Activated CD4-positive, alpha-beta T cell treated with anti-CD3 and anti-CD28 coated beads, Interleukin-2, amount 50 U/mL, for 48 hours (primary cell): ENCODE data around the gene ENTPD5.
"Not testable (repeated sequence)": the region's sequence is repeated elsewhere in the genome, so short reads cannot be mapped to it uniquely, and the experiment has no call there.

Experiments
- DNase-seq, 2 experiments: peaks; one replicate each; pipeline ENCODE4 v3.0.0-alpha.2; 2020

Gene ENTPD5

DNA sequence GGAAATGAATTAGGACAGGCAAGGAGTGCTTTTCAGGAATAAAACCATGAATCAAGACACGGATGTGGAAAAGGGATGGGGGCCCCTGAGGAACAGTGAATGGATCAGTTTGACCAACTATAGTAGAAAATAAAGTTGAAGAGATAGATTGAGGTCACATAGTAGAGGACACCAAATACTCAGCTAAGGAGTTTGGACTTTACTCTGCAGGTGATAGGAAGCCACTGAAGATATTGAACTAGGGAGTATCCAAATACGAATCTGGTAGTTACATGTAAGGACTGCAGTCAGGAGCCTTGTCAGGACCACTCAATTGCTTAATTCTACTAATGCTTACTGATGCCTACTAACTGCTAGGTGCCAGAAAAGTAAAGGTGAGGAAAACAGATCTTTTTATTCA, 20.4 kb downstream of the ENTPD5 start:
- DNase-seq: no peak

DNA sequence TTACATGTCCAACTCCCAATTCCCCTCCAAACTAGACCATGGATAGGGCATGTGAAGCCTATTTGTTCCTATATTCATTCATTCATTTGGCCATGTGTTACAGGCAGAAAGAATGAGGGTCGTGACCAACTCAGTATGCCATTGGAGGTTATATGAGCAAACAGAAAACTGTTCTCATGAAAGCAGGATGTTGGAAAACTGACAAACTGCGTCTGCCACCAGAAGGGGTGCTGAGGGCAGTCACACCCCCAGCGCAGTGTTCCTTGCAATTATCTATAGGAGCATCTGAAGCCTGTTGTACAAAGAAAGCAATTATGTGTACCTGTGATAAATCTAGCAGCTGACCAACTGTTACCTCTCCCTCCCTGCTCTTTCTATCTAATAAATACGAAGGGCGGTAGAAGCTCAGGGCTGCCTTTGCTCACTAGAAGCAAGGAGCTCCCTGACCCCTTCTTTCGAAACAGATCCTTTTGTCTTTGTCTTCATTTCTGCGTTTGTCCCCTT, 21.1 kb downstream of the ENTPD5 start:
- DNase-seq: no peak

DNA sequence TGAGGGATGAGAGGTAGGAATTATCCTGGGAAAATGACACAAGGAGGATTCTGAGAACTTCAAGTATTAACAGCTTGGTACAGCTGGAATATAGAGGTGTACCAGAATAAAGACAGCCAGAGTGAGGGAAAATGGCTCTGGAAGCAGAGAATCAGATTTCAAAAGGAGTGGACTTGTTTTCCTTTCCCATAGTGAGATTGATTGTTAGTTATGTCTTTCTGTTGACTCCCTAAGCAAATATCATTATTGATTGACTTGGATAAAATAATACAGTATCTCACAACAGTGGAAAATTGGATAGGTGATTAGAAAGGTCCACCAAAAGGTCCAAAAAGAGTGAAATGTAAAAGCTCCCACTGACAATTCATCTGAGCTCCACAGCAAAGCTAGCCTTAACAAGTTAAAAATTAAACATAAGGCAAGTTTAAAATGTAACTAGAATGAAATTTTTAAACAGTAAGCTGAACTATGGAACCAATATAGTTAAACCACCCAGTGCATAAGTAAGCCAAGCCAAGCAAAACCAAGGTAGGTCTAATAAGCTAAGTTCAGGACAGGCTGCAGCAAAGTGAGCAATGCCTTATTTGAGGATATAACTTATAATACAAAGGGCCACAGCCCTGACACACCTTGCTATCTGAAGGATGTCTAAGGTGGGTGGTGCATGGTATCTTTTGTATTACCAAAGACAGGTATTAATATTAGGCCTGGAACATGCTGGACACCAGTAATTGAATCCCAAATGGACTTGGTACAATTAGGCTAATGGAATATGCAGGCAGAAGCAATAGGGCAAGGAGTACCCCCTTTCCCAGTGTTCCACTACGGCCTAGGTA, 21.8 kb downstream of the ENTPD5 start:
- no peak for DNase-seq

DNA sequence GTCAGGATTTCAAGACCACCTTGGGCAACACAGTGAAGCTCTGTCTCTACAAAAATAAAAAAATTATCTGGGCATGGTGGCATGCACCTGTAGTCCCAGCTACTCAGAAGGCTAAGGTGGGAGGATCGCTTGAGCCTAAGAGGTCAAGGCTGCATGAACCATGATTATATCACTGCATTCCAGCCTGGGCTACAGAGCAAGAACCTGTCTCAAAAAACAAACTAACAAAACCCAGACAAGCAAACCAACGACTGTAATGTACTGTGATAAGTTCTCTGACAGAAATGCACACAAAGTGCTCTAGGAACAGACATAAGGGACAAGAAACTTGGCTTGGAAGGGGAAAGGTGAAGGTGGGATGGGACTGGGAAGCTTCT, 22.4 kb downstream of the ENTPD5 start:
- DNase-seq: no peak

DNA sequence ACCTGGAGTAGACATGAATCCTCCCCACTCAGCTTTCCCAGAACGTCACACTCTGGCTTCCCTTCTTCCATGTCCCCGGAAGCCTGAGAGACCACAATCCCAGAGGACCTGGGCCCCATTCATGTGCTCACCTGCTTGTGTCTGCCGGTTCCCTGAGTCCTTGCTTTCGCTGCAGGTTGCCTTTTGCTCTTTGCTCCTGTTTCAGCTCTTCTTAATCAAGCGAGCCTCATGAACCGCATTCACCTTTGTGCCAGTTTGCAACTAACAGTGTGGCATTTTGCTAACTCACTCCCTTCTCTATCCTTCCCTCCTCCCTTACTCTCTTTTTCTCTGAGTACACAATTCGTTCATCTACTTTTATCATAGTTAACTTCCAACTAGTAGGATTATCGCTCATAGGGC, 23.1 kb downstream of the ENTPD5 start:
- no peak for DNase-seq

DNA sequence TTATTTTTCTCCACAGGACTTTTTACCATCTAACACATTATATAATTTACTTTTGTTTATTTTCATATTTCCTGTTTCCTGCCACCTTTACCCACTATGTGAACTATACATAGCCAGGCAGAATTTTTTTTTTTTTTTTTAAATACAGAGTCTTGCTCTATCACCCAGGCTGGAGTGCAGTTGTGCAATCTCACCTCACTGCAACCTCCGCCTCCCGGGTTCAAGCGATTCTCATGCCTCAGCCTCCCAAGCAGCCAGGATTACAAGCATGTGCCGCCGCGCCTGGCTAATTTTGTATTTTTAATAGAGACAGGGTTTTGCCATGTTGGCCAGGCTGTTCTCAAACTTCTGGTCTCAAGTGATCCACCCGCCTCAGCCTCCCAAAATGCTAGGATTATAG, 24.2 kb downstream of the ENTPD5 start:
- not testable (repeated sequence) for DNase-seq

DNA sequence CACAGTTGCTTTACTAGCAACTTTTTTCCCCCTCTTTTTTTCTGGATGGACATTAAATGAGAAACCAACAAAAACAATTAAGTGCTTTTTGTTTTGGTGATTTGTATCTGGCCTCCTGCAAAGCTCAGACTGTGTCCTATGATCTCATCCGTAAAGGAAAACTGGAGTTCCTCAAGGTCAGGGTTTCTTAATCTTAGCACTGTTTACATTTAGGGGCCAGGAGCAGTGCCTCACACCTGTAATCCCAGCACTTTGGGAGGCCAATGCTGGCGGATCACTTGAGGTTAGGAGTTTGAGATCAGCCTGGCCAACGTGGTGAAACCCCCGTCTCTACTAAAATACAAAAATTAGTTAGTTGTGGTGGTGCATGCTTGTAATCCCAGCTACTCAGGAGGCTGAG, 28.0 kb downstream of the ENTPD5 start:
- DNase-seq: no peak

DNA sequence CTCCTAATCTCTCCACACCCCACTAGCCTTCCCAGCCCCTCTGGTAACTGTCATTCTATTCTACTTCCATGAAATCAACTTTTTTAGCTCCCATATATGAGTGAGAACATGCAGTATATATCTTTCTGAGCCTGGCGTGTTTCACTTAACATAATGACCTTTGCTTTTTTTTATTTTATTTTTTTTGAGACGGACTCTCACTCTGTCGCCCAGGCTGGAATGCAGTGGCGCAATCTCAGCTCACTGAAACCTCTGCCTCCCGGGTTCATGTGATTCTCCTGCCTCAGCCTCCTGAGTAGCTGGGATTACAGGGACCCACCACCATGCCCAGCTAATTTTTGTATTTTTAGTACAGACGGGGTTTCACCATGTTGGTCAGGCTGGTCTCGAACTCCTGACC, 30.4 kb downstream of the ENTPD5 start:
- DNase-seq: not testable (repeated sequence)

DNA sequence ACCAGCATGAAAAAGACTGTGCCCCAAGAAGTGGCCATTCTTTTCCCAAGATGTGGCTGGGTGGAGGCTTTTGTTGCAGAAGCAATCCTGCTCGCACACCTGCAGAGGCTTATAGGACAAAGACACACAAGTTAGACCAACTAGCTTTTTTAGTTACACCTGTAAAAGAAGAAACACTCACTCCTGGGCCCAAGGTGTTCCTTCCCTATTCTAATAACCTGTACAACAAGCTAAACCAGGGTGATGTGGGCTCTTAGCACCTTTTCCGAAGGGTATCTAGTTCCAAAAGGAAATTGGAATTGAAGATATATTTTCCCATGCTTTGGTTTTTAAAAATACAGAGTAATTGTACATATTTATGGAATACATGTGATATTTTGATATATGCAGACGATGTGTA, 31.0 kb downstream of the ENTPD5 start:
- DNase-seq: no peak

DNA sequence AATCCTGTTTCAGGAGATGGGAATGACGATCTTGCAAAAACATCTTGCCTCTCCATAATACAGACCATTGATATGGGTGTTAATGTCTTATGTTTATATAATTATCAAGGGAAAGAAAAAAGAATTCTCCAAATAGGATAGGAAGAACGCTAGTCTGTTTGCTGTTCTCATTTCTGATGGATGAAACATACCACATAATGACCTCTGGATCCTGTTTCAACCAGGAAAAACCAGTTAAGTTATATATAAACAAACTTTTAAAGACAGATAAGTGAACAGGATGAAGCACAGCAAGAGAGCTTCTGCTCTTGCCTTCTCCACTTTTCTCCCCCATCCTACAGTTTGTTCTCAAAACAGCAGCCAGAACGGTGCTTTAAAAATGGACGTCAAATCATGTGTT, 41.2 kb downstream of the ENTPD5 start:
- DNase-seq: no peak

DNA sequence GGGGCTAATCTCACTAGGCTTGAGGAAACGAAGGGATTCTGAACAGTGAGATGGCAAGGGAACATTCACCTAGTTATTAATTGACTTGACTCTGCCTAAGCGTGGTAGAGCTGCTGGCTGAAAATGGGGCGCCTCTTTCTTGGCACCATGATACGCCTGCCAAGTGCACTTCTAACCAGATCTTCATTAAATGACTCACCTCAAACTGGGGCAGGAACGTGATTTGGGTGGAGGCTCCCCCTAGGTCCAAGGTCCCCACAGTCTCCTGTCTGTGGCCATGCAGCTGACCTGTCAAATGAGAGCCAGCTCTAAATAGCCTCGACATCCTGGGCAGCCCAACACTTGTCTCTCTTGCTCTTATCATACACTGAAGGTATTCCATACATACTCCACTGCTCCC, 43.0 kb downstream of the ENTPD5 start:
- no peak for DNase-seq

DNA sequence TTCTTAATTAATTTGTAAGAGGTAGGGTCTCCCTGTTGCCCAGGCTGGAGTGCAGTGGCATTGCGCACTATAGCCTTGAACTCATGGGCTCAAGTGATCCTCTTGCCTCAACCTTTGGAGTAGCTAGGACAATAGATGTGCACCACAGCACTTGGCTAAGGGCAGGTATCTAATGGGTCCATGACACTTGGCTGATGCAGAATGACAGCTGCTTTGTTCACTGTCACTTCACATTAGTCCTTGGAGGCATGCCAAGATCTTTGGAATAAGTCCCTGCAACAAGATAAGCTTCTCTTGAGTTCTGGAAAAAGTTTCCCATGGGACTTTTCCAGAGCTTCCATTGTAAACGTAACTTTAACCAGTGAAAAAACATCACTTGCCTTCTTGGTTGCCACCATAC, 45.6 kb downstream of the ENTPD5 start:
- no peak for DNase-seq

DNA sequence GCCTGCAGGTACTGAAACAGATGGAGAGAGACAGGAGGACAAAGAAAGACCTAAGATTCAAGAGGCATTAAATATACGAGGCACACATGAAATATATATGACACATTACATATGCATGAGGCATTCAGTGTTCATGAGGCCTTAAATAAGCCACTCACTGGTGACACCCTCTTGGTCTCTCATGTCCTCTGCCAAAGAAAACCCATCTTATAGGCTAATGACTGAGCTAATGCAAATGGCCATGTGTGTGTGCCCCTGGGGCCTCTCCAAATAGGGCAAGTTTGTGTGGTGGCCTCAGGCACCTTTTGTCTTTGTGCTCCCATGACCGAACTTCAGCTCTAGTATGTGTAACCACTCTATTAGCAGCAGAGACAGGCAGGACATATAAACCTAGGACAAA, 50.2 kb downstream of the ENTPD5 start:
- no peak for DNase-seq

DNA sequence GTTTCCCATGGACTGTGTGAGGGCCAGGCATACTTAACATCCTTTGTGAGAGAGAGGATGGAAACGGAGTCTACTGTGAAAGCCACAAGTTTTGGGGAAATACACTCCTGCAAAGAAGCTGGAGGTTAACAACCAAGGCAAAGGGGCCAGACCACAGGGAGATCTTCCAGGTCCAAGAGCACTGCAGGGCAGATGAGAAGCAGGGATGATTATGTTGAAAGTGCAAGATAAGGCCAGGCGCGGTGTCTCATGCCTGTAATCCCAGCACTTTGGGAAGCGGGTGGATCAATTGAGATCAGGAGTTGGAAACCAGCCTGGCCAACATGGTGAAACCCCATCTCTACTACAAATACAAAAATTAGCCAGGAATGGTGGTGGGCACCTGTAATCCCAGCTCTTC, 53.9 kb downstream of the ENTPD5 start:
- DNase-seq: no peak

DNA sequence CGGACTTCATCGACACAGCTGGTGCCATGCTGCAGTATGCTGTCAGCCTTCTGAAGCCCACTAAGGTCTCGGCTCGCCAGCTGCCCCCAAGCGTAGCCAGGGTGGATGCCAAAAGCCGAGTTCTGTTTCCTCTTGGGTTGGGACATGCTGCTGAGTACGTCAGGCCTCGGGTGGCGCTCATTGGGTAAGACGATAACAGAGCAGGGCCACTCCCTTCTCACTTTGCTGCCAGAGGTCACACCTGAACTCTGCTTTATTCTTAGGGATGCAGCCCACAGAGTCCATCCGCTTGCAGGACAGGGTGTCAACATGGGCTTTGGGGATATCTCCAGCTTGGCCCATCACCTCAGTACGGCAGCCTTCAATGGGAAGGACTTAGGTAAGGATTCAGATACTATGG, 57.9 kb downstream of the ENTPD5 start:
- no peak for DNase-seq

DNA sequence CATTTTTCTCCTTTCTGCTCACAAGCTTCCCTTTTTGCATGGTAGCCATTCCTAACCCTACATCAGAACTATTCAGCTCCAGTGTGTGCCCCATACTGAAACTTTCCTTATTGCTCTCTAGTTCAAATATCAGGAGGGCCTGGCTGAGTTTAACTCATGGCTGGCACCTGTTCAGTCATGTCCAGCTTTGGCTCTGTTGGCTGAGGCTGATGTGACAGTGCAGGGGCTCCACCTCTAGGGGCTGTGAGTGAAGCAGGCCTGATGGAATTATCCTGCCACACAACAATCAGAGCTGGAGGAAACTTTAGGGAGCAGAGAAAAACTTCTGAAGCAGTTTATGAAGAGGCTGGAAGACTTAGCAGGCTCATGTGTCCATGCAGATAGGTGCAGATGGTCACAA, 60.5 kb downstream of the ENTPD5 start:
- DNase-seq: no peak

DNA sequence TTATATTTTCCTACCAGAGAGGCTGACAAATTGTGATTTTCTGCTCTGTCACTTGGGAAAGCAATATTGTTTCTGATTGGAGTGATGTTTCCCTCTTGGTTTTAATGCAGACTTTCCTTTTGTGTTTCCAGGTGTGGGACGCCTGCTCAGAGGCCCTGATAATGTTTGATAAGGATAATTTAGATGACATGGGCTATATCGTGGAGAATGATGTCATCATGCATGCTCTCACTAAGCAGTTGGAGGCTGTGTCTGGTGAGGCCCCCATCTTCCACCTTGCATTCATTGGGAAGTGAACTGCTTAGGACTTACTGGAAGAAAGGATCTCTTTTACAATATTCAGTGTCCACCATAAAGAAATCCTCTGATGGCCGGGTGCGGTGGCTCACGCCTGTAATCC, 63.4 kb downstream of the ENTPD5 start:
- no peak for DNase-seq

DNA sequence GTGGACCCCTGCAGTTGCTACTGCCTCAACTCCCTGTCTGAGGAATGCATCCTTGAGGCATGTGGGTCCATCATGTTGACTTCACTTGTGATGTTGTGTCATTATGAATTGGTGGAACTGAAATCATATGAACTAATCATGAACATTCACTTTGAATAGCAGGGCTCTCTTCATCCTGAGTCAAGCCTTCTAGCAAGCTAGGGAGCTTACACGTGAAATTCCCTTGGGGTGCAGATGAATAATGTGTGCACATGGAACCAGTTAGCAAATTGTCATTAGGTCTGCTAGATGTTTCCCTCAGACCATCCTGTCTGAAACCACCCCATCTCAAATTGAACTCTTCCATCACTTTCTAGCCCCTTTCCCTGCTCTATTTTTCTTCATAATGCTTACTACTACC, 65.4 kb downstream of the ENTPD5 start:
- no peak for DNase-seq

DNA sequence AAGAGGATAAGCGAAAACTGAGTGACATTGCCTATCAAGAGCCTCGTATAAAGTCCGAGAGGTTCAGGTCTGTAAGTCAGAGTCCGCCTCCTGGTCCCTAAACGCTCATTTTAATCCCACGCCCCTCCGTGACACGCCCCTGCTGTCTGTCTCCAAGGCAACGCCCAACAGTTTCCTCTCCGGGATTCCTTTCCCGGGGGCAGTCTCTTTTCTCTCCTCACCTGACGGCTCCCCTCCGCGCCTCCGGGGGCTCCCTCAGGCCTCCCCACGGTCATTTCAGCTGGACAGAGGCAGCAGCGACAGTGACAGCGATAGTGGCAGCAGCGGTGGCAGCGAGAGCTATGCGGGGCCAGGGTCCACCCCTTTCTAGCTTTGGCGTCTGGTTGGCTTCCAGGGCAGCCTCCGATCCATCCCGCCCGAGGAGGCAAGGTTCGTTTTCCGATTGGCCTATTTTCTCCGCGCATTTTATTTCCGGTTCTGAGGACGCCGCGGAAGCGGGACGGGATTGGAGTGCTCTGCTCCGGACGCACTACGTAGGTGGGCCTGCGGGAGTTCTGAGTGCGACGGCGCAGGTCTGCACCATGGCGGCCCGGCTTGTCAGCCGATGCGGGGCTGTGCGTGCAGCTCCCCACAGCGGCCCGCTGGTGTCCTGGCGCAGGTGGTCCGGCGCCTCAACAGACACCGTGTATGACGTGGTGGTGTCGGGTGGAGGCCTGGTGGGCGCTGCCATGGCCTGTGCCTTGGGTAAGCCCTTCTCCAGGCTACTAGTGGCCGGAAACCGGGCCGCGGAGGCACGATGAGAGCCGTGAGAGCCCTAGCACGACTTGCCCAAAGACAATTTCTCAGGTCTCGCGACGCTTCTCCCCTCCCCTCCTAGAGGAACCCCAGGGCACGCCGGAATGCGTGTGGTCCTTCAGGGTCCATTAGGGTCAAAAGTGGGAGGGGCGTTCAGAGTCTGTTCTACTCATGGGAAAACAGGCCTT, 69.0 kb downstream of the ENTPD5 start, which contains the start of the genes COQ6 and FAM161B:
Gene COQ6 (plus strand): TSS at position 551 of the 983 bp plus-strand sequence. CDS start 31 bp downstream, at position 582.
Gene FAM161B (minus strand): TSS at position 343 of the 983 bp plus-strand sequence. CDS start 68 bp downstream, at position 275.
- peak; percentile 90 to 94 for DNase-seq

DNA sequence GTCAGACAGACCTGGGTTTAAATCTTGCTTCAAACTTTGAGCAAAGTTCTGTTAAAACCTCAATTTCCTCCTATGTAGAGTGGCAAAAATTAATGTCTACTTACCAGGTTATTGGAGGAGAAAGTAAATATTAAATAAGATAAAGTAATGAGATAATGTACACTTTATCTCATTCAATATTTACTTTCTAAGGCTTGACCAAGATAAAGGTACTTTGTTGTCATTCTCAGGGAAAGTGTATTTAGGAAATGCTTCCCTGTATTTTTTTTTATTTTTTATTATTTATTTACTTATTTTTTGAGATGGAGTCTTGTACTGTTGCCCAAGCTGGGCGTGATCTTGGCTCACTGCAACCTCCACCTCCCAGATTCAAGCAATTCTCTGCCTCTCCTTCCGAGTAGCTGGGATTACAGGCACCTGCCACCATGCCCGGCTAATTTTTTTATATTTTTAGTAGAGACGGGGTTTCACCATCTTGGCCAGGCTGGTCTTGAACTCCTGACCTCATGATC, 73.9 kb downstream of the ENTPD5 start:
- no peak for DNase-seq

DNA sequence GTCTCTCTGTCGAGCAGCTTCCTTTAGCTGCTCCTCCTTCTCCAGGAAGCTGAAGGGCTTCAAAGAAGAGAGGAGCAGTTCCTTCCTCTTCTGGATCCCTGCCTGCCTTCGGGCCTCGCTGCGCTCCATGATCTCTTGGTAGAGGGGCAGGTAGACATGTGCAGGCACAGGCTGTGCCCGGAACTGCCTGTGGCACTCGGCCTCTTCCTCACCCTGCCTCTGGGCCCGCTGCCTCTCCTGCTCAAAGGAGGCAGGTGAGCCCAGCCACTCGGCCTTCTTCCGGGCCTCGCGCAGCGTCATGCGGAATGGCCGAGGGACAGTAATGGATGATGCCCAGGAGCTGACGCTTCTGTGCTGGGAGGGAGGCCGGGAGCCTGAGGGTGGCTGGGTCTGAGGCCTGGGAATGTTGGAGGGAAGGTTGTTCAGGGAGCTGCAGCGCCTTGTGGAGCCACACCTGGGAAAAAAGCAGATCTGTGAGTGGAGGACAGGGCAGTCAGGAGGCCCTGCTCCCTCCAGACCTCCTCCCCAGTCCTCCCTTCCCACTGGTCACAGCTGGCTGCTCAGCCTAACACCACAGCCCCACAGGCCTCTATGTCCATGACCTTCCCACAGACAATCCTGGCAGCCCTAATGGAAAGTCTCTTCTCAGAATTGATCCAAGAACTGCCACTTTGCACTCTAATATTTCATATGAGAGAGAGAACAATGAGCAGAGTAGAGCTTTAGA, 74.5 kb downstream of the ENTPD5 start:
- no peak for DNase-seq

DNA sequence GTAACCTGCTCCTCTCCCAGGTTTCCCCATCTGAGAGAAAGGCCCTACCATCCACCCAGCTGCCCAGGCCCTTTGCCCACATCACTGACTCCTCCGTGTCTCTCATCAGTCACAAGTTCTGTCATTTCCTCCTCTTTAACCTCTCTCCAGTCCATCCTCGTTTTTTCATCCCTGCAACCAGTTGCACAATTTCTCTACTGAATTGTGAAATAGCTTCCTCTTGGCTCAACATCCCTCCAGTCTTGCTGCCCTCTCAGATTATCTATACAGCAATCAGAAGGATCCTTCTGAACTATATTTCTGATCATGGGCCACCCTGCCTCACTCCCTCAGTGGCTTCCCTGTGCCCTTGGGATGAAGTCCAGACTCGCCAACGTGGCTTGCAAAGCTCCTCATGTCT, 76.0 kb downstream of the ENTPD5 start:
- no peak for DNase-seq

DNA sequence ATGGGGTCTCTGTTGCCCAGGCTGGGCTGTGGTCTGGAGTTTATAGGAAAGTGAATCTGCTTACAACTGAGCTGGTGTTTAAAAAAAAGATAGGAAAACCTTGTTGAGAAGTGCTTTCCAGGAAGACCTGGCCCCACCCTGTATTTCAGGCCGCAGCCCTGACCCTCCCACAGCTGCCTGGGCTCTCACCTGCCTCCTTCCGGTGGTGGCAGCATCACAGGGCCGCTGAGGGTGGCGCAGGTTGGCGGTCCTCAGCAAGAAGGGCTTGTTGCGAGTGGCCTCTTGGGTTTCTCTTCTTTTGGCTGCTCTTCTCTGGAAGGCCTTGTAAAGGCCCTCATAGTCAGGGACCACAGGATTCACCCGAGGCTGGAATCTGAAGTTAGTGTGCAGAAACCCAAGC, 76.9 kb downstream of the ENTPD5 start:
- no peak for DNase-seq
